GM19455 (cell line): ENCODE measurements around the gene TUBGCP2.
"Not testable (repeated sequence)": the region's sequence is repeated elsewhere in the genome, so short reads cannot be mapped to it uniquely, and the experiment has no call there.

Experiments used
- ATAC-seq: cut with Tn5 transposase; IDR thresholded peaks from one replicate; pipeline ENCODE4 v1.9.1; 2021; ENCODE audit not compliant: unreplicated experiment

TUBGCP2 gene

DNA sequence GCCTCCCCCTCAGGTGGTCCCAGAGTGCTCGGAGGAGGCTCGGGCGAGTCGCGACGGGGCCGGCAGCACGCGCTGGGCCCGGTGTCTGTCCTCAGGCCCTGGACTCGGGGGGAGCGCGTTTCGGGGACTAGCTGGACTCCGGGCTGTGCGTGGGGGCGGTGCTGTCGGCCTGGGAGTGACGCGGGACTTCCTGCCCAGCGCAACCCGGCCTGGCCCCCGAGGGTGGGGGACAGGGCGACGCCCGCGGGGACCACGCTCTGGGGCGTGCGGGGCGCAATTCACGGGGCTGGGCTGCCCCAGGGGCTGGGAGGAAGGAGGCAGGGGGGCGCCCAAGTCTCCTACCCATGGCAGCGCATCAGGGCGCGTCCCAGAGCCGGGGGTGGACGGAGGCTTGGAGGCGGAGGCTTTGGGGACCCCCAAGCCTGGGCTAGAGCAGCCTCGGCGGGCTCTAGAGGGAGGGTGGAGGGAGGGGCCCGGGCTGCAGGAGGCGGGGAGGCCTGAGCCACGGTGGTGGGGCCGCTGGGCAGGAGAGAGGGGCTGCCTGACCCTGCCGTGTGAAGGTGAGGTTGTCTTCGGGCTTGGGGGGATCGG lies 73.3 kb downstream of the TUBGCP2 start:
- ATAC-seq = no peak

DNA sequence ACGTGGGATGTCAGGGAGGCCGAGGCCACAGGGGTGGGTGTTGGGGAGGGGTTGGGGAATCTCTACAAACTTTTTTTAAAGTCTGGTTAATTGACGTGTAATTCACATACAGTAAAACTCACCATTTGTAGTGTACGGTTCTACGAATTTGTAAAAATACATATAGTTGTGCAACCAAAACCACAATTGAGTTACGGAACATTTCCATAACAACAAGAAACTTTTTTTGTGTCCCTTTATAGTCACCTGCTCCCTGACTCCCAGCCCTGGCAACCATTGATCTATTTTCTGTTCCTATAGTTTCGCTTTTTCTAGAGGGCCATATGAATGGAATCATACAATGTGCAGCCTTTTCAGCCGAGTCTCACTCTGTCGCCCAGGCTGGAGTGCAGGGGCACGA lies 73.9 kb downstream of the TUBGCP2 start:
- not testable (repeated sequence) for ATAC-seq

DNA sequence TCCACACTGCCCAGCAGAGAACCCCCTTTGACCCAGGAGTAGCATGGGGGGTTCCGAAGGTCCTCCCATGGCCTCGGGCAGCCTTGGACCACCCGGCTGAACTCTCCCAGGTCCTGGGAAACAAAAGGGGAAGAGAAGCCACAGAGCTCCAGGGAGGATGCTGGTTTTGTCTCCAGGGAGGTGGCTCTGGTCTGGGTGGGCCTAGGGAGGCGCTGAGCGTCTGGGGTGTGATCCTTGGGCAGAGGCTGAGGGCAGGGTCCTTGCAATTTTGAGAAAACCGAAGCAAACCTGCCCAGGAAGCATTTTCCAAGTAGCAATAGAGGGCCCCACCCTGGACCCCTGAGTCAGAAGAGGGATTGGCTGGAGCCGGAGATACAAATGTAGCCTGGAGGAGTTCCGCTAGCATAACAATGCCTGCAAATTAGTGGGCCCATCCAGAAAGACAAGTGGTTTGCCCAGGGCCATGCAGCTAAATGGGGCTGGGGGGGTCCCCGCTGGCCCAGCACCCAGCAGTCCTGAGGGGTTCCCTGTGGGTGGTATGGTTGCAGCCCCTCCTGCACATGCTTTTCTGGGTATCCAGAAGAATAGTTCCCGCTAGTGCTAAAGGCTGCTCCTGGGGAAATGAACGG lies 76.6 kb downstream of the TUBGCP2 start:
- no peak for ATAC-seq

DNA sequence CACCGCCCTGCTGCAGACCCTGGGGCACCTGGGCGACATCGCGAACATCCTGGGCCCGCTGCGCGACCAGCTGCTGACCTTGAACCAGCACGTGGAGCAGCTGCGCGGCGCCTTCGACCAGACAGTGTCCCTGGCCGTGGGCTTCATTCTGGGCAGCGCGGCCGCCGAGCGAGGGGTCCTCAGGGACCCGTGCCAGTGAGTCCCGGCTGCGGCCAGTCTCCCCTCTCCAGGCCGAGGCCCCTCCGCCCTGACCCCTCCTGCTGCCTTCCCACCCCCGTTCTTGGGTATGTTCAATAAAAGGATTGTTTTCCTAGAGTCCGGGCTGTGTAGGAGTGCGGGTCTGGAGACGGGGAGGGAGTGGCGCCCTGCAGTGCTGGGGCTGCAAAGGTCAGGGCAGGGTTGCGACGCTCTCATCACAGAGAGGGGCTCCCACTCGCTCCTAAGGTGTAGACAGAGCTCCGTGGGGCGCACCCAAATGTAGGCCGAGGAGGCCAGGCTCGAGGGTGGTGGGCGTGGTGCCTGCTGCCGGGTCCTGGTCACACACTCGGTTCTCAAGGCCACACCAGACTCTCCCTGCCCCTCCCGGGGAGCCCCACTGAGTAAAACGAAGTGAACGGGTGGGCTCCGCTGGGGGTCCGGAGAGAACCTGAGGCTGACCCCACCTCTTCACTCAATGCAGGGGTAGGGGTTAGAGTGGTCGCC lies 77.3 kb downstream of the TUBGCP2 start:
- no peak for ATAC-seq

DNA sequence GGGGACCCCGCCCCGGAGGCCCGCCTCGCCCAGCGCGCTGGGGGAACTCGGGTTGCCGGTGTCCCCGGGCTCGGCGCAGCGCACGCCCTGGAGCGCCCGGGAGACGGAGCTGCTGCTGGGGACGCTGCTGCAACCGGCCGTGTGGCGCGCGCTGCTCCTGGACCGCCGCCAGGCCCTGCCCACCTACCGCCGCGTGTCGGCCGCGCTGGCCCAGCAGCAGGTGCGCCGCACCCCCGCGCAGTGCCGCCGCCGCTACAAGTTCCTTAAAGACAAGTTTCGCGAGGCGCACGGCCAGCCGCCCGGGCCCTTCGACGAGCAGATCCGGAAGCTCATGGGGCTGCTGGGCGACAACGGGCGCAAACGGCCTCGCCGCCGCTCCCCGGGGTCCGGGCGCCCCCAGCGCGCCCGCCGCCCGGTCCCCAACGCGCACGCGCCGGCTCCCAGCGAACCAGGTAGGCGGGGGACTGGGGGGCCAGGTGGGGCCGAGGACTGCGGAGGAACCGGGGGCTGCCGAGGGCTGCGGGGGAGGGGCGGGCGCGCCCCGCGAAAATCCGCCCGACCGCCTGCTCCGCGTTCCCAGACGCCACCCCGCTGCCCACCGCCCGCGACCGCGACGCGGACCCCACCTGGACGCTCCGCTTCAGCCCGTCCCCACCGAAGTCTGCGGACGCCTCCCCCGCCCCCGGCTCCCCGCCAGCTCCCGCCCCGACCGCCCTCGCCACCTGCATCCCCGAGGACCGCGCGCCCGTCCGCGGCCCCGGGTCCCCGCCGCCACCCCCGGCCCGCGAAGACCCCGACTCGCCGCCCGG lies 78.1 kb downstream of the TUBGCP2 start:
- no peak for ATAC-seq

DNA sequence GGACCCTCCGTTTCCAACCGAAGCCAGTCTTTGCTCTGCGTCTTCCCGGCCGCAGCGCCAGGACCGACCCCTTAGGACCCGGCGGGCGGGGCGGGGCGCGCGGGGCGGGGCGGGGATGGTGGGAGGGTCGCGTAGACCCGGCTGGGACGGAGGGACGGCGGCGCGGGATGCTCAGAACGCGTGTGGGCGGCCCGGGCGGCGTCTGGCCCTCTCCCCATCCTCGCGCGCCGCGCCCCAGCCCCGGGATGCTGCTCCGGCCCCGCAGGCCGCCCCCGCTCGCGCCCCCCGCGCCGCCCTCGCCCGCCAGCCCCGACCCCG lies 78.7 kb downstream of the TUBGCP2 start, which contains the start of gene UTF1:
Gene UTF1, plus strand, starts transcription at position 174 of the 318 bp plus-strand sequence. Its CDS starts 72 bp downstream, at position 246.
- ATAC-seq = no peak

DNA sequence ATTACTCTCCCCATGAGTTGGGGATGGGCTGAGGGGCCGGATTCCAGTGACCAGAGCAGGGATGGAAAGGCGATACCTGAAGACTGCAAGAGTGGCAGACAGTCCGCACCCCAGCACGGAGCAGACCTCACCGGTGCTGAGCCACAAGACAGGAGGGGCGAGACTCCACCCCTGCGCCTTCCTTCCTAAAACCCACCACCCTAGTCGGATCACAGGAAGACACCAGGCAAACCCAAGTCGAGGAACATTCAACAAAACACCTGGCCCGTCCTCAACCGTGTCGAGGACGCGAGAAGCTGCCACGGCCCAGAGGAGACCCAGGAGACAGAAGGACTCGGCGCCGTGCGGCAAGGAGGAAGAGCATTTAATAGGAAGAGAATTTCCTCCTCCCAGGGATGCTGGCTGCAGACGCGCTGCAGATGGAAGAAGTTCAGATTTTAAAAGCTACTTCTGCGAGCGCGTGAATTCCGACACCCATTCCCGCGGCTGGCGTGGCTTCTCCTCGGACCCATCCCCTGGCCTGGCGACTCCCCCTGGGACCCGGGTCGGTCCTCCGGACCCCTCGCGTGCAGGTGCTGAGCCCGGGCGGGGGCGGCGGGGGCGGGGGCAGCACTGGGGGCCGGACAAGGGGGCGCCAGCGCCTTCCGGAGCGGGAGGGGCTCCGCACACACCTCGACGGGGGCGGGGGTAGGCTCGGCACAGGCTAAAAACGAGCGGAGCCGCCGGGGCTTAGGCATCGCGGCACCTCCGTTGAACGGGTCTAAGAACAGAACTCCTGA lies 79.2 kb downstream of the TUBGCP2 start:
- no peak for ATAC-seq
